ENCODE measurements around the gene SAA1.
"Not testable (repeated sequence)": the region's sequence is repeated elsewhere in the genome, so short reads cannot be mapped to it uniquely, and the experiment has no call there.

The SAA1 gene

GRCh38 chr11:18261721-18262120 is 4.3 kb upstream of the SAA1 start:
- no peak for DNase-seq

GRCh38 chr11:18262681-18263350 is 3.2 kb upstream of the SAA1 start:
- DNase-seq: not testable (repeated sequence)

GRCh38 chr11:18264035-18264434 is 2.0 kb upstream of the SAA1 start:
- DNase-seq: no peak

- DNase-seq: no peak
Measured at GRCh38 chr11:18264677-18265555, 1.1 kb upstream of the SAA1 start.

GRCh38 chr11:18267335-18268133 is 1.5 kb downstream of the SAA1 start:
- not testable (repeated sequence) for DNase-seq

- not testable (repeated sequence) for DNase-seq
Measured at GRCh38 chr11:18269252-18269651, 3.2 kb downstream of the SAA1 start.

- DNase-seq: no peak
Measured at GRCh38 chr11:18270102-18270501, 4.0 kb downstream of the SAA1 start.

GRCh38 chr11:18271206-18271605 is 5.1 kb downstream of the SAA1 start:
- DNase-seq: no peak

- no peak for DNase-seq
Measured at GRCh38 chr11:18277565-18278271, 11.7 kb downstream of the SAA1 start.

- no peak for DNase-seq
Measured at GRCh38 chr11:18280438-18281045, 14.5 kb downstream of the SAA1 start.

- DNase-seq: no peak
Measured at GRCh38 chr11:18282626-18283025, 16.6 kb downstream of the SAA1 start.

GRCh38 chr11:18285841-18286240 is 19.8 kb downstream of the SAA1 start:
- DNase-seq: no peak

- DNase-seq: no peak
Measured at GRCh38 chr11:18288911-18289310, 22.8 kb downstream of the SAA1 start.

- no peak for DNase-seq
Measured at GRCh38 chr11:18294862-18295261, 28.8 kb downstream of the SAA1 start.

GRCh38 chr11:18295316-18295715 is 29.3 kb downstream of the SAA1 start:
- DNase-seq: no peak

- DNase-seq: no peak
Measured at GRCh38 chr11:18299721-18300120, 33.7 kb downstream of the SAA1 start.

GRCh38 chr11:18304745-18305144 is 38.7 kb downstream of the SAA1 start:
- no peak for DNase-seq

- no peak for DNase-seq
Measured at GRCh38 chr11:18307461-18308139, 41.5 kb downstream of the SAA1 start.

GRCh38 chr11:18308242-18308641 is 42.2 kb downstream of the SAA1 start:
- DNase-seq: no peak

GRCh38 chr11:18309691-18310090 is 43.6 kb downstream of the SAA1 start:
- no peak for DNase-seq

GRCh38 chr11:18310800-18311340 is 44.8 kb downstream of the SAA1 start:
- no peak for DNase-seq
